ENCODE measurements around the gene PIGW.
"Not testable (repeated sequence)": the region's sequence is repeated elsewhere in the genome, so short reads cannot be mapped to it uniquely, and the experiment has no call there.

PIGW gene

DNA sequence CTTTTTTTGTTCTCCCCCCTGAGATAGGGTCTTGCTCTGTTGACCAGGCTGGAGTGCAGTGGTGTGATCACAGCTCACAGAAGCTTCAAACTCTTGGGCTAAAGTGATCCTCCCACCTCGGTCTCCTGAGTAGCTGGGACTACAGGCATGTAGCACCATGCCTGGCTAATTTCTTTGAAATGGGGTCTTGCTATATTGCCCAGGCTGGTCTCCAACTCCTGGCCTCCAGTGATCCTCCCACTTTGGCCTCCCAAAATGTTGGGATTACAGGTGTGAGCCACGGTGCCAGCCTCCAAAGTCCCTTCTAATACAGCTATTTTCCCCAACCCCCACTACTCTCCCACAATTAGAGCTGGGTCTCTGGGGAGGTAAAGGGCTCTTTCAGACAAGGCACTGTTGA is 26.3 kb upstream of the PIGW start:
- DNase-seq, result not testable (repeated sequence)

GRCh38 chr17:36509272-36509985 is 25.4 kb upstream of the PIGW start:
- DNase-seq, result no peak

- no peak for DNase-seq
These were observed 24.2 kb upstream of the PIGW start for GRCh38 chr17:36510636-36511035.

GRCh38 chr17:36511216-36511615 is 23.6 kb upstream of the PIGW start:
- no peak for DNase-seq

DNA sequence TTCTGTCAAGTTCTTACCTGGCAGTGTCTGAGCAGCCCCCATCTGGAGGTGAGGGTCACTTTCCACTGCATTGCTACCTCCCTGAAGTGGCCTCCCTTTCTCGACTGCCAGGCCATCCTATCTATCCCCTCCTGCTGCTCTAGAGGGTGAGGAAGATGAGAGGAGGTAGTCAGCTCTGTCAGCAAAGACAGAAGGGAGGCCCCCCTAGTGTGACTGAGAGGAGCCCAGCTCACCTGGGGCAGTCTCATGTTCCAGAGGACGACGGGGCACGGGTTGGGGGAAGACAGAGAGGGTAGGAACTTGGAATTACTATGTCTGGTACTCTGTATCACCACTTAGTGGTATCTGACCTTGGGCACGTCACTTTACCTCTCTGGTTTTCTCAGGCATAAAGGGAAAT is 22.1 kb upstream of the PIGW start:
- DNase-seq, result no peak

GRCh38 chr17:36514856-36515255 is 19.9 kb upstream of the PIGW start:
- no peak for DNase-seq

- DNase-seq, result no peak
These were observed 18.9 kb upstream of the PIGW start for GRCh38 chr17:36515837-36516236.

DNA sequence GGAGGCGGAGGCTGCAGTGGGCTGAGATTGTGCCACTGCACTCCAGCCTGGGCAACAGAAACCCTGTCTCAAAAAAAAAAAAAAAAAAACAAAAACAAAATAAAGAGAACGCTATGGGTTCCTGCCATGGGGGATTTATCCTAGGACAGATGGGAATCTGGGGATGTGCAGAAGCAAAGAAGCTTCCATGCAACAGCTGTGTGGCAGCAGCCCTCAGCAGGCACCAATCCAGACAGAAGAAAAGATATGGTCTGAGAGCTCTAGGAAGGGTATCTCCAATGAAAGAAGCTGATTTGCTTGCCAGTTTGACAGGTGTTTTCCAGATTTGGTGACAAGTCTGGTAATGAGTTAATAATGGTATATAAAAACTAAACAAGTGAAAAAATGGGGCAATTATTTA is 11.7 kb upstream of the PIGW start:
- DNase-seq, result no peak

DNA sequence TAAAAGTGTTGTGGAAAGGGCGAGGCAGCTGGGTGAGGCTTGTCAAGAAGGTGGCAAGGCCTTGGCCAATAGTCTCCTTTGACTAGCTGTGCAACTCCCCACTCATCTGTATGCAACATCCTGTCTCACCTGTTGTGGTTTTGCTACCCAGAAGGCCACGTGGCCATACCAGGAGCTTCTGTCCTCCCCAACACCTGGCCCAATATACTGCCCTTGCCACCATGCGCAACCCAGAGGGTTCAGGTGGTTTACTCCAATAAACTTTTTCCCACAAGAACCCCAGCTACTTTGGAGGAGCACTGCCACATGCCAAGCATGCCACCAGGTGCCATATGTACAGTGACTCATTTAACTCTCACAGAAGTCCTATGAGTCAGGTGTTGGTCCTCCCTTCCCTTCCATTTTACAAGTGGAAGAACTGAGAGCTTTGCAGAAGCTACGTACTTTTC is 10.3 kb upstream of the PIGW start:
- no peak for DNase-seq

GRCh38 chr17:36525113-36525512 is 9.7 kb upstream of the PIGW start:
- DNase-seq, result no peak

DNA sequence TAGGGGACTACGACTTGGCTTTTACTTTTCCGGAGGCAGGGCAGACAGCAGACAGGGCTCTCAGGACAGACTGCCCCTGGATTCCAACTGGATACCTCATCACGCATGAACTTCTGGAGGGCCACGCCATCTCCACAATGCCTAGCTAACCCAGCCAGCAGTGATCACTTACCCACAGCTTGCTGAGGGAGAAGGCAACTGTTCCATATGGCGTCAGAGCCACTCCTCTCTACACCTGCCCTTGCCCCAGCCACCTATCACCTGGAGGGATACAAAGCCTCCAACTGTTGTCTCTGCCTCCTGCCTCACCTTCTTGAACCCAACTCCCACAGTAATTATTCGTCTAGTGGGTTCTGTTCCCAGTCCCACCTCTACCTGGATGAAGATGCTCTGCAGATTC is 8.9 kb upstream of the PIGW start:
- DNase-seq, result no peak

- DNase-seq, result no peak
These were observed 7.1 kb upstream of the PIGW start for GRCh38 chr17:36527621-36528250.

- no peak for DNase-seq
These were observed 5.7 kb upstream of the PIGW start for GRCh38 chr17:36529121-36529520.

DNA sequence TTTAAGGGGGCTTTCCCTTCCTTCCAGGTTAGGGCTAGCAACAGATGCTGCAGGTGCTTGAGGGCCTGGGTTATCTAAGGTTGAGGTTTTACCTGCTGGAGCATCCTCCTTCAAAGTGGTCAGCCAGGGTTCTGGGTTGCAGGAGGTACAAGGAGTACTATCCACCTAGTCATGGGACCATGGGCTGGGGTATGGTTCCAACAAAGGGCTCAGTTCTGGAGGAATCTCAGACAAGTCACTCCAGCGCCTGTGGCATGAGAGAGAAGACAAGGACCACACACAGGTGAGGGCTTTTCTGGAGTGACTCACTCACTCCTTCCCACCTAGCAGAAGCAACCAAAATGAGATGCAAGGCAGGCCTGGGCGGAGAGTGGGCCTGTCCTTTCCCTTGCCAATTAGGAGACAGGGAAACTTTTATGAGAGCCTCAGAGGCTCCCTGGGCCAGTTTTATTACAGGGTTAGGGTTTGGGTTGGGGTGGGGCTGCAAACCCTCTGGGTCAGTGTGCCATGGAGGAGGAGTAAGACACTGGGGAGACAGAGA is 2.3 kb upstream of the PIGW start:
- no peak for DNase-seq

DNA sequence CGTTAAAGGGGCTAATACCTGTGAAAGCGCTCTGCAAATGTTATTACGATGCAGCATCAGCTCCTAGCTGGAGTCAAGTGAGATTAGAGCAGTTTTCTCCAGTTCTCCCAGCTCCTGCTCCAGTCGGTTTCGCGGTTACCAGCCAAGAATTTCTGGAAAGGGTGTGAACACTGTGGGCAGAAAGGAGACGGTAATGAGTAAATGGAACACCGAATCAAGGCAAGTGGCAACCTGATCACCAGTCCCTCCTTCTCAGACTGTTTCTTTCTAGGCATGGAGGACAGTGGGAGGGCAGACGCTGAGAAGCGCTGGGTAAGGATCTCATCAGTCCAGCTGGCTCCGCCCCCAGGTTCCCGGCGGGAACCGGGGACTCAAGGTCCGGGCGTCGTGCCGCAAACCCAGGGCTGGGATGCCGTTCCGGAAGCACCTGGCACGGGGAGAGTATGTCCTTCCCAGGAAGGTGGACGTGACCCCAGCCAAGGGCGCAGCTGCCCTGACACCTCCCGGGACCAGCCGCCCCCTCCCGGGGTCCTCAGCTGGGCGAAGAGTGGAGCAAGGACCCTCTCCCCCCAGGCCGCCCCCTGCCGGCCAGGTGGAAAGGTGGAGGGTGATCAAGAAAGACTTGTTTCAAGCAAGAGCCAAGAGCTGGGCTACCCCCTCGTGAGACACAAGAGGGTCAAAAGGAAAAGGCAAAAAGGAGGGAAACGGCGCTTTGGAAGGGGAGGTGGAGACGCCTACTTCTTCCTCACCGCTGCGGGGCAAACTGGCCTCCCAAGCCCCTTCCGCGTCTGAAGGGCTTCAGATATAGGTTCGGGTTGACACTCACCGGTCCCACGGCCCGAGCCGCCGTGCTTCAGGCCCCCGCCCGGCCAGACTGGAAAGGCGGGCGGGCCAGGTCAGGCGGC is 600 bp upstream of the PIGW start:
- peak; percentile 59 for DNase-seq

DNA sequence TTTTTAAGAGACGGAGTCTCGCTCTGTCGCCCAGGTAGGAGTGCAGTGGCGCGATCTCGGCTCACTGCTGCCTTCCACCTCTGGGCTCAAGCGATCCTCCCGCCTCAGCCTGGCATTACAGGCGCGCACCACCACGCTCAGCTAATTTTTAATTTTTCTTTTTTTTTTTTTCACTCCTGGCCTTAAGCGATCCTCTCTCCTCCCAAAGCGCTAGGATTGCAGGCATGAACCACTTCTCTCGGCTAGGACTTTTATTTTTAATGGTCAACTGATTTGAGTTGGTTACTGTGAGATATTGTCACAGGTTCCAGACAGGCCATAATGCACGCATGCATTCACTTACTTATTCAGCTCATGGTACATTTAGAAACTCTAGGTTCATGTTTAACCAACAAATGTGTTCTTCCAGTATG is 888 bp downstream of the PIGW start:
- no peak for DNase-seq

GRCh38 chr17:36540696-36541095 is 5.9 kb downstream of the PIGW start:
- DNase-seq, result no peak

- DNase-seq, result no peak
These were observed 8.0 kb downstream of the PIGW start for GRCh38 chr17:36542755-36543154.

GRCh38 chr17:36544044-36544306 is 9.2 kb downstream of the PIGW start:
- peak; percentile 29 for DNase-seq

DNA sequence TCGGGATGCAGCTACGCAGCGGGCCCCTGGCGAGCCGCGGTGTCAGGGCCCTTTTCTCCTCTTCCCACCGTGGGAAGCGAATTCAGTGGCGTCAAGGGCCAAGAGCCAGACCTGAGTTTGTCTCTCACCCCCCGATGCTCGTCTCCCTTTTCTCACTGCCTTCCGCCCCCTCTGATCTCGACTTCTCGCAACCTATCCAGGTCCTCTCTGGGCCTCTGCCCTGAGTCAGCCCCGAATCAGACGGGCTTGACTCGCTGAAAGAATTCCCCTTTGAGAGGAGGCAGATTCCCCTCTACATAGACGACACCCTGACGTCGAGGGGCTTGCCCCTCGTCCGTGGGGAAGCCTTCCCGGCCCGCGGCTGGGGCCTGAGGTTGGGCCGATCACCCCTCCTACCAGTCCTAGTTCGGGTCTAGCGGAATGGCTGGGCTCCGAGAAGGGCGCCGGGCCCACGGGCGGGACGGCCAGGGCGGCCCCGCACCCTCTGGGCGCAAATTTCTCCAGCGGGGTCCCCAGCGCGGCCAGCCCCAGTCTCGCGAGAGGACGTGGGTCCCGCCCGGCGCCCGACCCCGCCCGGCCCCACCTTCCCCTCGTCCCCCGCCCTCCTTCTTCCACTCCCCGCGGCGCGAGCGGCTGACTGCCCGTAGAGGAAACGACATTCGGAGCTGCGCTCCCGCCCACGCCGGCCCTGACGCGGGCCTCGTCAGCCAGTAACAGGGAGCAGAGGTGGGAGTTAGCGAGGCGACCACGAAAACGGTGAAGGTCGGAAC is 9.7 kb downstream of the PIGW start, which contains the start of gene GGNBP2:
Gene GGNBP2, plus strand, starts transcription at position 613 of the 770 bp plus-strand sequence. CDS start 806 bp downstream, outside the sequence.
- DNase-seq, result peak; percentile 92

DNA sequence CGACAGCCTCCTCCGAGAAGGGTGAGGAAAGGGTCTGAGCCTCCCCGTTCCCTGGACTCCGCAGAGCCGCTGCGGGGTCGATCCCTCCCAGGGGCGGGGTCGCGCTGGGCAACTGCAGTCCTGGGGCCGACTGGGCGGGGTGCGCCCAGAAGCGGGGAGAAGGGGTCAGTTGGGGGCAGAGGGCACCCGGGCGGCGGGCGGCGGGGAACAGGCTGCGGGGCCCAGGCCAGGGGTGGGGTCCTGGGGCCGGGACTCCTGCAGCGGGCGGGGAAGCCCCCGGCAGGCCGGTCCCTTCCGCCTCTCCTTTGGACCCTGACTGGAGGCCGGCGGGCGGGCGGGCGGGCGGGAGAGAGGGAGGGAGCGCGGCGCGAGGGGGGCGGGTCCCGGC is 10.3 kb downstream of the PIGW start:
- no peak for DNase-seq

Measured in CD4-positive, alpha-beta T cell treated with Interleukin-12 subunit alpha and Interleukin-12 subunit beta, for 1 hour (primary cell).